OCI-LY7 (cell line): Measurements from ENCODE around the gene B3GLCT. TPM values are rescaled to one million over a fixed set of nuclear protein-coding genes. Genes with fewer than 3 reads are reported as not detected.

ENCODE experiments used
- BruUV-seq: library from RNA; stranded (reverse); fragments of 400-500 nt; replicated peaks from 2 replicates; lab custom pipeline; 2021; lab: Mats Ljungman, UMichigan
- CTCF ChIA-PET: fragments of 300-600 bp; sonication (Branson Sonifier 250); formaldehyde crosslinking; loops from one replicate; lab custom pipeline; 2022; ENCODE audit warnings: antibody characterized with exemption; ENCODE audit not compliant: unreplicated experiment; lab: Charles Lee
- POLR2A ChIA-PET: fragments of 300-600 bp; sonication (Branson Sonifier 250); formaldehyde crosslinking; loops from one replicate; lab custom pipeline; 2022; ENCODE audit warnings: antibody characterized with exemption; lab: Charles Lee
- DNase-seq: peaks from one replicate; pipeline ENCODE4 v3.0.0-alpha.2; 2015; ENCODE audit warnings: low spot score
- H2AFZ ChIP-seq: fragments of 200-600 bp; sonication (generic), shearing (Covaris generic); 2 replicates; pipeline ENCODE4 v1.6.1; 2014; ENCODE audit warnings: mild to moderate bottlenecking, antibody characterized with exemption, low read length, moderate library complexity
- H3K27ac ChIP-seq: fragments of 200-600 bp; sonication (generic); 2 replicates; pipeline ENCODE4 v1.5.1; 2014; ENCODE audit warnings: mixed run types, low read depth, mild to moderate bottlenecking, moderate library complexity, low read length, inconsistent platforms; ENCODE audit not compliant: poor library complexity, severe bottlenecking
- H3K36me3 ChIP-seq: fragments of 200-600 bp; sonication (generic); 2 replicates; pipeline ENCODE4 v1.6.1; 2014; ENCODE audit warnings: mild to moderate bottlenecking, antibody characterized with exemption, low read length, moderate library complexity, mixed read lengths; ENCODE audit not compliant: insufficient read depth
- H3K4me1 ChIP-seq: fragments of 200-600 bp; sonication (generic); 2 replicates; pipeline ENCODE4 v1.5.1; 2014; ENCODE audit warnings: mild to moderate bottlenecking, low read length; ENCODE audit not compliant: insufficient read depth, poor library complexity, severe bottlenecking
- H3K4me2 ChIP-seq: fragments of 200-600 bp; sonication (generic); 2 replicates; pipeline ENCODE4 v1.6.1; 2014; ENCODE audit warnings: mild to moderate bottlenecking, low read length
- H3K4me3 ChIP-seq: fragments of 200-600 bp; sonication (generic); 2 replicates; pipeline ENCODE4 v1.5.1; 2014; ENCODE audit warnings: mild to moderate bottlenecking, low read depth, low read length; ENCODE audit not compliant: poor library complexity, severe bottlenecking
- H3K79me2 ChIP-seq: fragments of 200-600 bp; sonication (generic); 2 replicates; pipeline ENCODE4 v1.6.1; 2016; ENCODE audit warnings: low read depth, mild to moderate bottlenecking, low read length, moderate library complexity, mixed read lengths; ENCODE audit not compliant: insufficient read depth
- H3K9me2 ChIP-seq: fragments of 200-600 bp; sonication (generic); 2 replicates; pipeline ENCODE4 v1.6.1; 2016; ENCODE audit warnings: mild to moderate bottlenecking, low read length, mixed read lengths; ENCODE audit not compliant: insufficient read depth
- H3K9me3 ChIP-seq: fragments of 200-600 bp; sonication (generic); 2 replicates; pipeline ENCODE4 v1.6.1; 2014; ENCODE audit warnings: mild to moderate bottlenecking, mixed run types, low read length, mixed read lengths
- H4K20me1 ChIP-seq: fragments of 200-600 bp; sonication (generic); 2 replicates; pipeline ENCODE4 v1.6.1; 2014; ENCODE audit warnings: mild to moderate bottlenecking, antibody characterized with exemption, low read length, moderate library complexity, mixed read lengths; ENCODE audit not compliant: insufficient read depth
- EZH2phosphoT487 ChIP-seq: fragments of 200-600 bp; sonication (generic); IDR thresholded peaks from 2 replicates; pipeline ENCODE4 v1.6.1; 2018; ENCODE audit warnings: low read depth, borderline replicate concordance, mild to moderate bottlenecking, mixed run types, antibody characterized with exemption, low read length, moderate library complexity, mixed read lengths
- intact Hi-C: fragments of 100-400 bp; cut with micrococcal nuclease; formaldehyde crosslinking; loops from one replicate; pipeline ENCODE4 v1.10.0; 2022; ENCODE audit not compliant: unreplicated experiment
- total RNA-seq, 2 experiments: library from RNA; depleted of rRNA in 1 of 2; stranded (reverse); fragments of >200 nt in 1 of 2; shearing (Covaris generic) in 1 of 2; gene quantifications; 2 replicates each; pipeline ENCODE4 v1.2.3, GENCODE V29; 2014 to 2022
- TF ChIP-seq, protein P1 (sequence below): fragments of 200-600 bp; sonication (generic); conservative IDR thresholded peaks from 2 replicates; pipeline ENCODE4 v1.5.1; 2014; ENCODE audit warnings: mild to moderate bottlenecking, antibody characterized with exemption, low read length, moderate library complexity, mixed read lengths

Gene B3GLCT
- total RNA-seq, 2 experiments from 2014 or later = 3.7 to 4.3 TPM

GRCh38 chr13:31242916-31243315 is 43.1 kb downstream of the B3GLCT start:
- no peak overlapping the region for H3K27ac ChIP-seq
- H4K20me1 ChIP-seq = no peaks in the 10 kb centered on the region
- H3K4me1 ChIP-seq = peaks cover 4% of the 10 kb centered on the region
- no TSS peak for BruUV-seq
- no peaks in the 10 kb centered on the region for H3K9me2 ChIP-seq
- H3K4me2 ChIP-seq = no peak overlapping the region
- intact Hi-C loops = no loop called here
- ChIA-PET CTCF (no interaction called here), POLR2A (interaction anchor here (0.7 to 1.7 kb wide), 6 partner anchors 16 to 167 kb away, joined by 3 to 5 read pairs (median 4); no protein-coding TSS in a partner anchor)
- no peak for DNase-seq
- H3K9me3 ChIP-seq = 0 out of 2 replicates have a peak, but pooled peaks cover 3% of the 10 kb centered on the region
- no peaks in the 10 kb centered on the region for H3K79me2 ChIP-seq
- no peak for TF ChIP-seq EZH2phosphoT487
- TF ChIP-seq, protein P1, sequence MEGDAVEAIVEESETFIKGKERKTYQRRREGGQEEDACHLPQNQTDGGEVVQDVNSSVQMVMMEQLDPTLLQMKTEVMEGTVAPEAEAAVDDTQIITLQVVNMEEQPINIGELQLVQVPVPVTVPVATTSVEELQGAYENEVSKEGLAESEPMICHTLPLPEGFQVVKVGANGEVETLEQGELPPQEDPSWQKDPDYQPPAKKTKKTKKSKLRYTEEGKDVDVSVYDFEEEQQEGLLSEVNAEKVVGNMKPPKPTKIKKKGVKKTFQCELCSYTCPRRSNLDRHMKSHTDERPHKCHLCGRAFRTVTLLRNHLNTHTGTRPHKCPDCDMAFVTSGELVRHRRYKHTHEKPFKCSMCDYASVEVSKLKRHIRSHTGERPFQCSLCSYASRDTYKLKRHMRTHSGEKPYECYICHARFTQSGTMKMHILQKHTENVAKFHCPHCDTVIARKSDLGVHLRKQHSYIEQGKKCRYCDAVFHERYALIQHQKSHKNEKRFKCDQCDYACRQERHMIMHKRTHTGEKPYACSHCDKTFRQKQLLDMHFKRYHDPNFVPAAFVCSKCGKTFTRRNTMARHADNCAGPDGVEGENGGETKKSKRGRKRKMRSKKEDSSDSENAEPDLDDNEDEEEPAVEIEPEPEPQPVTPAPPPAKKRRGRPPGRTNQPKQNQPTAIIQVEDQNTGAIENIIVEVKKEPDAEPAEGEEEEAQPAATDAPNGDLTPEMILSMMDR = no peak
- H3K4me3 ChIP-seq = no peak overlapping the region
- H2AFZ ChIP-seq = no peak overlapping the region
- no peaks in the 10 kb centered on the region for H3K36me3 ChIP-seq

GRCh38 chr13:31245598-31246373 is 46.0 kb downstream of the B3GLCT start:
- ChIA-PET POLR2A (interaction anchor here (0.7 to 1.6 kb wide), 8 partner anchors 9 to 514 kb away, joined by 3 to 7 read pairs (median 3); no protein-coding TSS in a partner anchor), CTCF (interaction anchor here (1.3 kb wide), 1 partner anchor 9 kb away, joined by 5 read pairs; no protein-coding TSS in a partner anchor)
- no peak overlapping the region for H3K4me3 ChIP-seq
- H3K9me3 ChIP-seq = 0 out of 2 replicates have a peak, but pooled peaks cover 3% of the 10 kb centered on the region
- no peaks in the 10 kb centered on the region for H4K20me1 ChIP-seq
- DNase-seq = no peak
- intact Hi-C loops = no loop called here
- H3K36me3 ChIP-seq = no peaks in the 10 kb centered on the region
- H3K4me1 ChIP-seq = no peaks in the 10 kb centered on the region
- no TSS peak for BruUV-seq
- H3K4me2 ChIP-seq = no peak overlapping the region
- no peak for TF ChIP-seq EZH2phosphoT487
- TF ChIP-seq, protein P1 = no peak
- no peaks in the 10 kb centered on the region for H3K79me2 ChIP-seq
- no peak overlapping the region for H3K27ac ChIP-seq
- no peaks in the 10 kb centered on the region for H3K9me2 ChIP-seq
- H2AFZ ChIP-seq = peak overlapping the region; percentile 43; the same call in 1 of the 2 replicates

GRCh38 chr13:31246918-31247317 is 47.1 kb downstream of the B3GLCT start:
- Histone ChIP-seq H3K36me3 (no peaks in the 10 kb centered on the region), H2AFZ (no peak overlapping the region), H3K4me1 (no peaks in the 10 kb centered on the region), H3K4me3 (no peak overlapping the region), H3K27ac (no peak overlapping the region), H3K9me3 (0 out of 2 replicates have a peak, but pooled peaks cover 3% of the 10 kb centered on the region), H3K4me2 (no peak overlapping the region), H3K79me2 (no peaks in the 10 kb centered on the region), H3K9me2 (no peaks in the 10 kb centered on the region), H4K20me1 (no peaks in the 10 kb centered on the region)
- TF ChIP-seq EZH2phosphoT487 = no peak
- TF ChIP-seq, protein P1 = no peak
- DNase-seq = no peak
- CTCF ChIA-PET = interaction anchor here (1.1 kb wide), 1 partner anchor 10 kb away, joined by 3 read pairs; no protein-coding TSS in a partner anchor
- POLR2A ChIA-PET = interaction anchor here (0.6 to 2.9 kb wide), 9 partner anchors 8 to 178 kb away, joined by 3 to 14 read pairs (median 3); no protein-coding TSS in a partner anchor
- no TSS peak for BruUV-seq
- intact Hi-C loops = no loop called here
